Endothelial cell of coronary artery (primary cell): ENCODE measurements around the gene CIP2A. TPM values are rescaled to one million over a fixed set of nuclear protein-coding genes. Genes with fewer than 3 reads are reported as not detected.

Experiments used
- total RNA-seq: library from RNA; depleted of rRNA; stranded (reverse); fragments of >200 nt; gene quantifications from 2 replicates; pipeline ENCODE4 v1.2.3, GENCODE V29; 2014

Gene CIP2A
- 13.0 and 26.0 TPM in 2 replicates for total RNA-seq

GRCh38 chr3:108589081-108589997 is at the start of gene CIP2A, which contains the start of gene DZIP3:
Gene CIP2A, minus strand, starts transcription at chr3:108589438. Its CDS starts 63 bp downstream, at chr3:108589375.
Gene DZIP3, plus strand, starts transcription at chr3:108589722. Its CDS starts 15,685 bp downstream, at chr3:108605407.

GRCh38 chr3:108510496-108510895 is 78.7 kb downstream of the CIP2A start, which contains the start of gene MYH15:
Gene MYH15, minus strand, starts transcription at chr3:108510596. Its CDS starts 66 bp downstream, at chr3:108510530.

Other genes starting within 250 kb of the CIP2A start
- gene MYH15, start 78.8 kb downstream of the CIP2A start, total RNA-seq = 0.19 and 0.63 TPM in 2 replicates
- 5.1 and 5.2 TPM in 2 replicates for gene DZIP3, start 284 bp upstream of the CIP2A start, total RNA-seq
- not detected in 2 replicates for gene RETNLB, start 168.0 kb upstream of the CIP2A start, total RNA-seq
- gene TRAT1, start 233.3 kb upstream of the CIP2A start, total RNA-seq = not detected in 2 replicates